ENCODE results near the gene C5orf15. TPM values are rescaled to one million over a fixed set of nuclear protein-coding genes. Genes with fewer than 3 reads are reported as not detected.

Gene C5orf15
- total and polyA plus RNA-seq, 9 of the 15 experiments (the other 6 are each of a cell fraction or from before 2014, with no cell fraction given) = 23.3 to 50.7 (median 35.5) TPM

DNA sequence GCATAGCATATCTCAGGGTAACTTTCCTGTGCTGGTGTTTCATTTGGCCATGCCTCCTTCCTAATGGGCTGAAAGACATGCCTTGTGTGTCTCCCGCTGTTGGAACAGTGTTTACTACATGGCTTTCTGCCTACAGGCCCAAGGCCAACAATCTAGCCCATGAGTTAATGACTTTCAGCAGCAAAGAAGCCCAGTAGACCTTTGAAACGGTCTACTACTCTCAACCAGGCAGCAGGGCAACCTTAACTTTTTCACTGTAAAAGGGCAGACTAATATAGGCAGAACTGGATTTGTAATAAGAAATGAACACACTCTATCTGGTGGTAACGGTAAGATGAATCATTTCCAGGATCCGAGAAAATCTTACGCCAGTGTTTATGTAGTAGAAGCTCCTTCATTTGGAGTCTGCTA, 21.0 kb downstream of the C5orf15 start (continued):
- TF ChIP-seq ZBTB7A (IDR thresholded peaks at IDR 0.05; ENCODE audit: borderline replicate concordance, control insufficient read depth, low read depth, low read length) = no peak
- no peak for TF ChIP-seq ZNF445 (CRISPR knock-in tag; IDR thresholded peaks at IDR 0.05; ENCODE audit: low read depth)
- no peak for TF ChIP-seq HDGF (IDR thresholded peaks at IDR 0.05)
- no peak for TF ChIP-seq RHOXF2B (CRISPR knock-in tag; conservative IDR thresholded peaks at IDR 0.05)
- TF ChIP-seq ZNF143 (CRISPR knock-in tag; IDR thresholded peaks at IDR 0.05) = no peak
- no peak for TF ChIP-seq MIER1 (IDR thresholded peaks at IDR 0.05; ENCODE audit: low read depth)
- TF ChIP-seq, protein P1, sequence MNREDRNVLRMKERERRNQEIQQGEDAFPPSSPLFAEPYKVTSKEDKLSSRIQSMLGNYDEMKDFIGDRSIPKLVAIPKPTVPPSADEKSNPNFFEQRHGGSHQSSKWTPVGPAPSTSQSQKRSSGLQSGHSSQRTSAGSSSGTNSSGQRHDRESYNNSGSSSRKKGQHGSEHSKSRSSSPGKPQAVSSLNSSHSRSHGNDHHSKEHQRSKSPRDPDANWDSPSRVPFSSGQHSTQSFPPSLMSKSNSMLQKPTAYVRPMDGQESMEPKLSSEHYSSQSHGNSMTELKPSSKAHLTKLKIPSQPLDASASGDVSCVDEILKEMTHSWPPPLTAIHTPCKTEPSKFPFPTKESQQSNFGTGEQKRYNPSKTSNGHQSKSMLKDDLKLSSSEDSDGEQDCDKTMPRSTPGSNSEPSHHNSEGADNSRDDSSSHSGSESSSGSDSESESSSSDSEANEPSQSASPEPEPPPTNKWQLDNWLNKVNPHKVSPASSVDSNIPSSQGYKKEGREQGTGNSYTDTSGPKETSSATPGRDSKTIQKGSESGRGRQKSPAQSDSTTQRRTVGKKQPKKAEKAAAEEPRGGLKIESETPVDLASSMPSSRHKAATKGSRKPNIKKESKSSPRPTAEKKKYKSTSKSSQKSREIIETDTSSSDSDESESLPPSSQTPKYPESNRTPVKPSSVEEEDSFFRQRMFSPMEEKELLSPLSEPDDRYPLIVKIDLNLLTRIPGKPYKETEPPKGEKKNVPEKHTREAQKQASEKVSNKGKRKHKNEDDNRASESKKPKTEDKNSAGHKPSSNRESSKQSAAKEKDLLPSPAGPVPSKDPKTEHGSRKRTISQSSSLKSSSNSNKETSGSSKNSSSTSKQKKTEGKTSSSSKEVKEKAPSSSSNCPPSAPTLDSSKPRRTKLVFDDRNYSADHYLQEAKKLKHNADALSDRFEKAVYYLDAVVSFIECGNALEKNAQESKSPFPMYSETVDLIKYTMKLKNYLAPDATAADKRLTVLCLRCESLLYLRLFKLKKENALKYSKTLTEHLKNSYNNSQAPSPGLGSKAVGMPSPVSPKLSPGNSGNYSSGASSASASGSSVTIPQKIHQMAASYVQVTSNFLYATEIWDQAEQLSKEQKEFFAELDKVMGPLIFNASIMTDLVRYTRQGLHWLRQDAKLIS (CRISPR knock-in tag; IDR thresholded peaks at IDR 0.05) = no peak
- TF ChIP-seq, protein P2, sequence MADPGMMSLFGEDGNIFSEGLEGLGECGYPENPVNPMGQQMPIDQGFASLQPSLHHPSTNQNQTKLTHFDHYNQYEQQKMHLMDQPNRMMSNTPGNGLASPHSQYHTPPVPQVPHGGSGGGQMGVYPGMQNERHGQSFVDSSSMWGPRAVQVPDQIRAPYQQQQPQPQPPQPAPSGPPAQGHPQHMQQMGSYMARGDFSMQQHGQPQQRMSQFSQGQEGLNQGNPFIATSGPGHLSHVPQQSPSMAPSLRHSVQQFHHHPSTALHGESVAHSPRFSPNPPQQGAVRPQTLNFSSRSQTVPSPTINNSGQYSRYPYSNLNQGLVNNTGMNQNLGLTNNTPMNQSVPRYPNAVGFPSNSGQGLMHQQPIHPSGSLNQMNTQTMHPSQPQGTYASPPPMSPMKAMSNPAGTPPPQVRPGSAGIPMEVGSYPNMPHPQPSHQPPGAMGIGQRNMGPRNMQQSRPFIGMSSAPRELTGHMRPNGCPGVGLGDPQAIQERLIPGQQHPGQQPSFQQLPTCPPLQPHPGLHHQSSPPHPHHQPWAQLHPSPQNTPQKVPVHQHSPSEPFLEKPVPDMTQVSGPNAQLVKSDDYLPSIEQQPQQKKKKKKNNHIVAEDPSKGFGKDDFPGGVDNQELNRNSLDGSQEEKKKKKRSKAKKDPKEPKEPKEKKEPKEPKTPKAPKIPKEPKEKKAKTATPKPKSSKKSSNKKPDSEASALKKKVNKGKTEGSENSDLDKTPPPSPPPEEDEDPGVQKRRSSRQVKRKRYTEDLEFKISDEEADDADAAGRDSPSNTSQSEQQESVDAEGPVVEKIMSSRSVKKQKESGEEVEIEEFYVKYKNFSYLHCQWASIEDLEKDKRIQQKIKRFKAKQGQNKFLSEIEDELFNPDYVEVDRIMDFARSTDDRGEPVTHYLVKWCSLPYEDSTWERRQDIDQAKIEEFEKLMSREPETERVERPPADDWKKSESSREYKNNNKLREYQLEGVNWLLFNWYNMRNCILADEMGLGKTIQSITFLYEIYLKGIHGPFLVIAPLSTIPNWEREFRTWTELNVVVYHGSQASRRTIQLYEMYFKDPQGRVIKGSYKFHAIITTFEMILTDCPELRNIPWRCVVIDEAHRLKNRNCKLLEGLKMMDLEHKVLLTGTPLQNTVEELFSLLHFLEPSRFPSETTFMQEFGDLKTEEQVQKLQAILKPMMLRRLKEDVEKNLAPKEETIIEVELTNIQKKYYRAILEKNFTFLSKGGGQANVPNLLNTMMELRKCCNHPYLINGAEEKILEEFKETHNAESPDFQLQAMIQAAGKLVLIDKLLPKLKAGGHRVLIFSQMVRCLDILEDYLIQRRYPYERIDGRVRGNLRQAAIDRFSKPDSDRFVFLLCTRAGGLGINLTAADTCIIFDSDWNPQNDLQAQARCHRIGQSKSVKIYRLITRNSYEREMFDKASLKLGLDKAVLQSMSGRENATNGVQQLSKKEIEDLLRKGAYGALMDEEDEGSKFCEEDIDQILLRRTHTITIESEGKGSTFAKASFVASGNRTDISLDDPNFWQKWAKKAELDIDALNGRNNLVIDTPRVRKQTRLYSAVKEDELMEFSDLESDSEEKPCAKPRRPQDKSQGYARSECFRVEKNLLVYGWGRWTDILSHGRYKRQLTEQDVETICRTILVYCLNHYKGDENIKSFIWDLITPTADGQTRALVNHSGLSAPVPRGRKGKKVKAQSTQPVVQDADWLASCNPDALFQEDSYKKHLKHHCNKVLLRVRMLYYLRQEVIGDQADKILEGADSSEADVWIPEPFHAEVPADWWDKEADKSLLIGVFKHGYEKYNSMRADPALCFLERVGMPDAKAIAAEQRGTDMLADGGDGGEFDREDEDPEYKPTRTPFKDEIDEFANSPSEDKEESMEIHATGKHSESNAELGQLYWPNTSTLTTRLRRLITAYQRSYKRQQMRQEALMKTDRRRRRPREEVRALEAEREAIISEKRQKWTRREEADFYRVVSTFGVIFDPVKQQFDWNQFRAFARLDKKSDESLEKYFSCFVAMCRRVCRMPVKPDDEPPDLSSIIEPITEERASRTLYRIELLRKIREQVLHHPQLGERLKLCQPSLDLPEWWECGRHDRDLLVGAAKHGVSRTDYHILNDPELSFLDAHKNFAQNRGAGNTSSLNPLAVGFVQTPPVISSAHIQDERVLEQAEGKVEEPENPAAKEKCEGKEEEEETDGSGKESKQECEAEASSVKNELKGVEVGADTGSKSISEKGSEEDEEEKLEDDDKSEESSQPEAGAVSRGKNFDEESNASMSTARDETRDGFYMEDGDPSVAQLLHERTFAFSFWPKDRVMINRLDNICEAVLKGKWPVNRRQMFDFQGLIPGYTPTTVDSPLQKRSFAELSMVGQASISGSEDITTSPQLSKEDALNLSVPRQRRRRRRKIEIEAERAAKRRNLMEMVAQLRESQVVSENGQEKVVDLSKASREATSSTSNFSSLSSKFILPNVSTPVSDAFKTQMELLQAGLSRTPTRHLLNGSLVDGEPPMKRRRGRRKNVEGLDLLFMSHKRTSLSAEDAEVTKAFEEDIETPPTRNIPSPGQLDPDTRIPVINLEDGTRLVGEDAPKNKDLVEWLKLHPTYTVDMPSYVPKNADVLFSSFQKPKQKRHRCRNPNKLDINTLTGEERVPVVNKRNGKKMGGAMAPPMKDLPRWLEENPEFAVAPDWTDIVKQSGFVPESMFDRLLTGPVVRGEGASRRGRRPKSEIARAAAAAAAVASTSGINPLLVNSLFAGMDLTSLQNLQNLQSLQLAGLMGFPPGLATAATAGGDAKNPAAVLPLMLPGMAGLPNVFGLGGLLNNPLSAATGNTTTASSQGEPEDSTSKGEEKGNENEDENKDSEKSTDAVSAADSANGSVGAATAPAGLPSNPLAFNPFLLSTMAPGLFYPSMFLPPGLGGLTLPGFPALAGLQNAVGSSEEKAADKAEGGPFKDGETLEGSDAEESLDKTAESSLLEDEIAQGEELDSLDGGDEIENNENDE (IDR thresholded peaks at IDR 0.05; ENCODE audit: low read depth, low read length) = no peak
- no peak for TF ChIP-seq ZNF253 (CRISPR knock-in tag; conservative IDR thresholded peaks at IDR 0.05)

Measured in K562 (cell line).